GM12864 (cell line): ENCODE data around the gene TLL2.

Source experiments
- DNase-seq: peaks from one replicate; pipeline ENCODE4 v3.0.0-alpha.2; 2011; ENCODE audit warnings: low read depth
- H3K4me3 ChIP-seq: 2 replicates; pipeline ENCODE4 v1.5.1; 2011; ENCODE audit warnings: mild to moderate bottlenecking, low read depth, low read length, control low read depth
- TF ChIP-seq, protein P1 (sequence below): IDR thresholded peaks from 2 replicates; pipeline ENCODE4 v1.5.1; 2011; ENCODE audit warnings: low read depth, mild to moderate bottlenecking, moderate library complexity, low read length, control low read depth, inconsistent platforms; ENCODE audit errors: missing control alignments

The TLL2 gene

GRCh38 chr10:96497391-96497790 lies 16.3 kb downstream of the TLL2 start:
- H3K4me3 ChIP-seq = no peak overlapping the region
- TF ChIP-seq, protein P1, sequence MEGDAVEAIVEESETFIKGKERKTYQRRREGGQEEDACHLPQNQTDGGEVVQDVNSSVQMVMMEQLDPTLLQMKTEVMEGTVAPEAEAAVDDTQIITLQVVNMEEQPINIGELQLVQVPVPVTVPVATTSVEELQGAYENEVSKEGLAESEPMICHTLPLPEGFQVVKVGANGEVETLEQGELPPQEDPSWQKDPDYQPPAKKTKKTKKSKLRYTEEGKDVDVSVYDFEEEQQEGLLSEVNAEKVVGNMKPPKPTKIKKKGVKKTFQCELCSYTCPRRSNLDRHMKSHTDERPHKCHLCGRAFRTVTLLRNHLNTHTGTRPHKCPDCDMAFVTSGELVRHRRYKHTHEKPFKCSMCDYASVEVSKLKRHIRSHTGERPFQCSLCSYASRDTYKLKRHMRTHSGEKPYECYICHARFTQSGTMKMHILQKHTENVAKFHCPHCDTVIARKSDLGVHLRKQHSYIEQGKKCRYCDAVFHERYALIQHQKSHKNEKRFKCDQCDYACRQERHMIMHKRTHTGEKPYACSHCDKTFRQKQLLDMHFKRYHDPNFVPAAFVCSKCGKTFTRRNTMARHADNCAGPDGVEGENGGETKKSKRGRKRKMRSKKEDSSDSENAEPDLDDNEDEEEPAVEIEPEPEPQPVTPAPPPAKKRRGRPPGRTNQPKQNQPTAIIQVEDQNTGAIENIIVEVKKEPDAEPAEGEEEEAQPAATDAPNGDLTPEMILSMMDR = no peak
- DNase-seq = no peak

- DNase-seq = no peak
- no peak overlapping the region for H3K4me3 ChIP-seq
- TF ChIP-seq, protein P1 = no peak
Observed at GRCh38 chr10:96496281-96496925, 17.3 kb downstream of the TLL2 start.

- TF ChIP-seq, protein P1 = no peak
- H3K4me3 ChIP-seq = no peak overlapping the region
- DNase-seq = no peak
Observed at GRCh38 chr10:96495544-96495943, 18.2 kb downstream of the TLL2 start.

DNA sequence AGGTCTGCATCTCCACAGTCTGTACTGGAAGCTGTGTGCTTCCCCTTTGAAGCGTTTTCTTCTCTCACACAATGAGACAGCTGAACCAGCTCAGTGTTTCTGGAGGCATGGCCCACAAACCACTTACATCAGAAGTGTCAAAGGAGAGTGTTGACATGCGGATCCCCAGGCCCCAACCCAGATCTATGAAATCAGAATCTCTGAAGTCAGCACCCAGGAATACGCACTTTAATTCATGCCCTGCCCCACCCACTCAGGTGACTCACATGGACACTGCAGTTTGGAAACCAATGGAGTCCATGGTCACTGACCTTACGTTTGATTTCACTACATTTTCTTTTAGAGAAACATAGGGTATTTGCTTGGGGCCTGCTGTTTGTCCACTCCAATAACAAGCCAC lies 19.0 kb downstream of the TLL2 start:
- TF ChIP-seq, protein P1 = no peak
- no peak for DNase-seq

DNA sequence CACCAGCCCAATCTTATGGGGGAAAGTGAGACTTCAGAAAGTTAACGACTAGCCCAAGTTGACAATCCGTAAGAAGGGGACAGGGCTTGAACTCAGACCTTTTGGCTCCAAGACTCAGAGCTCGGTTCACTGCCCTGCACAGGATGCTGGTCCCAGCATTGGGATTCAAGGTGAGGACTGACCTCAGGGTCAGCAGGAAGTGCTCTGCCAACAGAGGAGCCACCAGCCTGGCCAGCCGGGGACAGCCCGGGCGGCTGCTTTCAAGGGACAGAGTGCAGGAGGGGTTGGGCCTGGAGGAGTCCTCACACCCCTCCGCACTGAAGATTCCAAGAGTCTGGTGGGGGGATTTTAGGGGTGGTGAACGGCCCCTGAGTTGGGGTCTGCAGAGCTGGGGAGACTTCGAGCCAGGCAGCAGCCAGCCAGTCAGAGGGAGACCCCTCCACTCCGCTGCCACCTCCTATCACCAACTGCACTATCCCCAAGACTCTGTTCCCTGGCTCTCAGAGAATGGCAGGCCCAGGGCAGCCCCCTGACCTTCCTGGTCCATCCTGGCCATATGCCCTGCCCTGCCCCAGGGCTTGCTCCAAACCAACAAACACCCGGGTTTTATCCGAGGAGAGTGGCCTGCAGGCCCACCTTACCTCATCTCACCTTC lies 19.7 kb downstream of the TLL2 start:
- H3K4me3 ChIP-seq = no peak overlapping the region
- TF ChIP-seq, protein P1 = no peak

More for the DNA sequence above, 19.0 kb downstream of the TLL2 start:
- H3K4me3 ChIP-seq = no peak overlapping the region

GRCh38 chr10:96493254-96493653 lies 20.5 kb downstream of the TLL2 start:
- TF ChIP-seq, protein P1 = no peak
- no peak overlapping the region for H3K4me3 ChIP-seq
- DNase-seq = no peak

More for the DNA sequence above, 19.7 kb downstream of the TLL2 start:
- DNase-seq = no peak

DNA sequence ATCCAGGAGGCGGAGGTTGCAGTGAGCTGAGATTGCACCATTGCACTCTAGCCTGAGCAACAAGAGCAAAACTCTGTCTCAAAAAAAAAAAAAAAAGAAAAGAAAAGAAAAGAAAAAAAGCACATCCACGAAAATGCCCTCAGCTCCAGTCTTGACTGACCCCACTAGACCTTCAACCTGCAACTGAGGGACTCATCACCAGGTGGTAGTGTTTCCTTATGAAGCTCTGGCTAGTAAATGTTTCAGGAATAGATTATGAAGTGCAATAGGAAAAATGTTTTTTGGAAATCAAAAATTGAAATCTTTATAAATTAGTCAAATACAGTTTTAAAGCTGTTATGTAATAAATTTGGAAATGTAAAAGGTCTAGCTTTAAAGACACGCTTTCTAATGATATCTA lies 22.4 kb downstream of the TLL2 start:
- TF ChIP-seq, protein P1 = no peak
- no peak overlapping the region for H3K4me3 ChIP-seq
- DNase-seq = no peak
